ENCODE measurements around the gene PAX2. TPM values are rescaled to one million over a fixed set of nuclear protein-coding genes. Genes with fewer than 3 reads are reported as not detected.

The PAX2 gene
- total RNA-seq, 3 donors from 2014 or later: under 0.01 TPM; not detected in 2

DNA sequence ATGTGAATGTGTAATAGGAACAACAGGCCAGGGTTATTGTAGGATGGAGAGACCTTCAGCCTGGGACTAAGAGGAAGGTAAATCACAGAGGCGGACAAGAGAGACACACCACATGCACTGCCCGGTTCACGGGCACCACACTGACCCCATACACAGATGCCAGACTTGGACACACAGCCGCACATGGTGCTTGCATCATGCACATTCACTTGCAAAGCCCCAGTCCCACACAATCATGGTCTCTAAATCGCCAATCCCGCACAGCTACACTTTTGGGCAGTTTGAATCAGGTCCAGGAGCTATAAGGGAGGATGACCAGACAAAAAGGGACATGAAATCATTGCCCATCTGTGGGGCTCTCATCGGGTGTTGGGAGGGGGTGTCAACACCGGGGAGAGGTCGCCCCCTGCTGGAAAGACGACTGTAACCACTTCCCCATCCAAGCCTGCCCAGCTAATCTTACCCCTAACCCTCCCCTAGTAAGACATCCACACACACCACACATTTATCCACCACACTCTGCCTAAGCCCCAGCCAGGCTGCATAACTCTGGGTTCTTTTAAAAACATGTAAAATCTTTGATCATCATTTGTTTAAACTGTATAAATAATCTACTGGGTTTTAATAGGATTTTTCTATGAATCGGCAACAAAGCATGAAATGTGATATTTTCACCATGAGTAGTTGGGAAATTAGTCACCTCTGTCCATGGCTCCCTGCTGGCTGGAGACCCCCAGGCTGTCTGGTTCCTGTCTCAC, 126.8 kb downstream of the PAX2 start:
- no peak for DNase-seq (ENCODE audit: low spot score in 2 of 2)
- peaks cover 0 to 33% of the 10 kb centered on the region in 2 donors for H3K27me3 ChIP-seq

DNA sequence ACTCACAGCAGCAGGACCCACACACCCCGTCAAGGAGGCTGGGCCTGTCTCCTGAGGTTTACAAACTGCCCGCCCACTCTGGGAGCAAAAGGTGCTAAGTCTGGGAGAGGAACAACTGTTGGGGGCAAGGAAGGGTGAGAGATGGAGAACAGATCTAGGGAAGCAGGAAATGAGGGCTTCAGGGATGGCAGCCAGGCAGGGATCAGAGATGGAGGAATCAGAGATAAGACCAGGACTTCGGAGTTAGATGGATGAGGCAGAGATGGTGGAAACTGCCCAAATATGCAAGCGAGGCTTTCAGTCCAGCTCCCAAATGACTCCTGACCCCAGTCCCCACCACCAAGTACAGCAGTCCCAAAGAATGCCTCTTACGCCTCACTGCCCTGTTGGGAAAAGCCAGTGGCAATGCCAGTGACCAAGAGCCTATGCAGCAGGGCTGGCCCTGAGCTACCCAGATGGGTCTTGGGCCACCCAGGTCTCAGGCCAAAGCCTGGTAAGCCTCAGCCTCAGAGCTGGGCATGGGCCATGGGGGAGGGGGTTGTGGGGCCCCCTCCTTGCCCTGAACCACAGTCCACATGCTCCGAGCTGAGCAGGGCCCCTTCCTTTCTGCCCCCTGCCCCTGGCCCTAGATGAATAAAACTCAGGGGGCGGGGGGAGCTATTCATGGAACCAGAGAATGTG, 127.9 kb downstream of the PAX2 start:
- Histone ChIP-seq H3K4me3 (no peak overlapping the region), H3K27me3 (peaks cover 0 to 23% of the 10 kb centered on the region in 2 donors), H3K4me1 (no peaks in the 10 kb centered on the region), H3K27ac (no peak overlapping the region), H3K9me3 (no peaks in the 10 kb centered on the region), H3K36me3 (no peaks in the 10 kb centered on the region)
- TF ChIP-seq, protein P1, sequence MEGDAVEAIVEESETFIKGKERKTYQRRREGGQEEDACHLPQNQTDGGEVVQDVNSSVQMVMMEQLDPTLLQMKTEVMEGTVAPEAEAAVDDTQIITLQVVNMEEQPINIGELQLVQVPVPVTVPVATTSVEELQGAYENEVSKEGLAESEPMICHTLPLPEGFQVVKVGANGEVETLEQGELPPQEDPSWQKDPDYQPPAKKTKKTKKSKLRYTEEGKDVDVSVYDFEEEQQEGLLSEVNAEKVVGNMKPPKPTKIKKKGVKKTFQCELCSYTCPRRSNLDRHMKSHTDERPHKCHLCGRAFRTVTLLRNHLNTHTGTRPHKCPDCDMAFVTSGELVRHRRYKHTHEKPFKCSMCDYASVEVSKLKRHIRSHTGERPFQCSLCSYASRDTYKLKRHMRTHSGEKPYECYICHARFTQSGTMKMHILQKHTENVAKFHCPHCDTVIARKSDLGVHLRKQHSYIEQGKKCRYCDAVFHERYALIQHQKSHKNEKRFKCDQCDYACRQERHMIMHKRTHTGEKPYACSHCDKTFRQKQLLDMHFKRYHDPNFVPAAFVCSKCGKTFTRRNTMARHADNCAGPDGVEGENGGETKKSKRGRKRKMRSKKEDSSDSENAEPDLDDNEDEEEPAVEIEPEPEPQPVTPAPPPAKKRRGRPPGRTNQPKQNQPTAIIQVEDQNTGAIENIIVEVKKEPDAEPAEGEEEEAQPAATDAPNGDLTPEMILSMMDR (IDR thresholded peaks at IDR 0.05): no peak
- TF ChIP-seq POLR2A (IDR thresholded peaks at IDR 0.05): no peak
- no peak for TF ChIP-seq POLR2AphosphoS5 (IDR thresholded peaks at IDR 0.05)
- intact Hi-C loops (cut with DNase I; ENCODE audit: low total_unique reads): no loop called here
- no peak for DNase-seq (ENCODE audit: low spot score in 2 of 2)

More for the DNA sequence above, 126.8 kb downstream of the PAX2 start:
- no peaks in the 10 kb centered on the region for H3K9me3 ChIP-seq
- H3K27ac ChIP-seq: no peak overlapping the region
- no peaks in the 10 kb centered on the region for H3K36me3 ChIP-seq
- TF ChIP-seq POLR2AphosphoS5 (IDR thresholded peaks at IDR 0.05) (no peak), POLR2A (IDR thresholded peaks at IDR 0.05) (no peak)
- TF ChIP-seq, protein P1 (IDR thresholded peaks at IDR 0.05): no peak
- no peaks in the 10 kb centered on the region for H3K4me1 ChIP-seq
- no peak overlapping the region for H3K4me3 ChIP-seq
- intact Hi-C loops (cut with DNase I; ENCODE audit: low total_unique reads): no loop called here

DNA sequence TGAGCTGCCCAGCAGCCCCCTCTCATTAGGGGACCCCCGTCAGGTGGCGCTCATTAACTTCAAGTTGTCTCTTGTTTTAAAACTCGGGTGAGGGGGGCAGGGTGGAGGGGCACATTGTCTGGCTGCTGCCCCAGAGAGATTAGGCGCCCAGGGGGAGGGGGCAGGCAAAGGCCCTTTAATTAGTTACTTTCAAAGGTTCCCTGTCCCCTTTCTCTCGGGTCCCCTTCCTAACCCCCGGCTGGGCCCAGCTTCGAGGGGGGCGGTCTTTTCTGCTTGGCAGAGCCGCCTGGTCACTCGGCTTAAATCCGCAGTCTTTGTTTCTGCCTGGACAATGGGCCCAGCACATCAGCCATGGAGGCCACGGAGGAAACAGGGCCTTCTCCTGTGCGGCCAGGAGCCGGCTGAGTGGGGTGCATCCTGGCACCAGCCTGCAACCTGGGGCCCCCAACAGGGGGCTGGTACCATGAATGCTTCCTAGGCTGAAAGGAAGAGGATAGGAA, 128.5 kb downstream of the PAX2 start:
- H3K4me3 ChIP-seq: no peak overlapping the region
- H3K4me1 ChIP-seq: no peaks in the 10 kb centered on the region
- intact Hi-C loops (cut with DNase I; ENCODE audit: low total_unique reads): no loop called here
- H3K27me3 ChIP-seq: peaks cover 0 to 23% of the 10 kb centered on the region in 2 donors
- DNase-seq (ENCODE audit: low spot score in 2 of 2): no peak
- TF ChIP-seq, protein P1 (IDR thresholded peaks at IDR 0.05): no peak
- TF ChIP-seq POLR2A (IDR thresholded peaks at IDR 0.05) (no peak), POLR2AphosphoS5 (IDR thresholded peaks at IDR 0.05) (no peak)
- H3K36me3 ChIP-seq: no peaks in the 10 kb centered on the region
- no peaks in the 10 kb centered on the region for H3K9me3 ChIP-seq
- no peak overlapping the region for H3K27ac ChIP-seq

DNA sequence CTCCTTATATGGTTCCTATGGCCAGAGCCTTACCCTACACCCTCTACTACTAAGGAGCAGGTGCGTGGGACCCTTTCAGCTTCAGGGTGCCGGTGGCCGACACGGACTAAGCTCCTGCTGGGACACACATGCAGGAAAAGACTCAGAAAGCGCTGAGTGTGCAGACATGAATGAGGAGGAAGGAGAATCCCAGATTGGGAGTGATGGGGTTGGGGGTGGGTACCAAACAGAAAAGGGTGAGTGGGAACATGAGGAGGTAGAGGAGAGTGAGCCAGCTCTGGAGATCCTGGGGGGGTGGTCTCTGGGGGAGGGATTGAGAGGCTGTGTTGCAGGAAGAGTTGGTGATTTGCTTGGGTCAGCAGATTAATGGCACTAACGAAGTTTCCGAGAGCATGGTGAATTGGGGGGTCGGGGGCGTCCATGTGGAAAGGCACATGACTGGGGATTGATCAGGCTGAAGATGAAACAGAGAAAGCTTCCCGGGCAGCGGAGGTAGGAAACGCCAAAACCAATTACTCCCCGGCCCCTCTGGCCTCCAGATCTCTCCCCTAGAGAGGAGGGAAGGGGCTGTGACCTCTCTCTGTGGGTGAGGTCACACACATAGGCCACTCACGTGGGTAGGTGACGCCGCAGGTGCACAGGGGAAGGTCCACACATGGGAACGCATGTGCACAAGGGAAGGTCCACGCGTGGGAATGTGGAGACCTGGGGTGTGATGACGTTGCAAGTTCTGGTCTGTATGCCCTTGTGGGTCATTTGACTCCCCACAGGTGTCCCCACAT, 129.5 kb downstream of the PAX2 start:
- H3K9me3 ChIP-seq: no peaks in the 10 kb centered on the region
- no peak overlapping the region for H3K27ac ChIP-seq
- H3K27me3 ChIP-seq: peaks cover 0 to 23% of the 10 kb centered on the region in 2 donors
- no peak overlapping the region for H3K4me3 ChIP-seq
- intact Hi-C loops (cut with DNase I; ENCODE audit: low total_unique reads): no loop called here
- no peak for TF ChIP-seq POLR2A (IDR thresholded peaks at IDR 0.05)
- no peak for TF ChIP-seq POLR2AphosphoS5 (IDR thresholded peaks at IDR 0.05)
- TF ChIP-seq, protein P1 (IDR thresholded peaks at IDR 0.05): no peak
- H3K36me3 ChIP-seq: no peaks in the 10 kb centered on the region
- no peaks in the 10 kb centered on the region for H3K4me1 ChIP-seq
- peak in 1 of 2 donors; percentile 43 for DNase-seq (ENCODE audit: low spot score in 2 of 2)
